ENCODE results near the gene PKD1. TPM values are rescaled to one million over a fixed set of nuclear protein-coding genes. Genes with fewer than 3 reads are reported as not detected.
A peak's percentile ranks its signal among the peaks of the same experiment; 100 is the strongest.

Gene PKD1
- polyA plus RNA-seq, 6 donors from 2014 or later, result 2.8 to 10.4 (median 4.0) TPM

- H3K27me3 Mint-ChIP-seq, result no peaks in the 10 kb centered on the region
- DNase-seq, result no peak
- no peaks in the 10 kb centered on the region for H3K4me1 Mint-ChIP-seq
- H3K4me3 Mint-ChIP-seq, result no peak overlapping the region
- no peak for ATAC-seq (ENCODE audit: low read depth in 2 of 2)
- H3K36me3 Mint-ChIP-seq, result peaks cover 0 to 7% of the 10 kb centered on the region in 2 donors
- H3K27ac Mint-ChIP-seq, result no peak overlapping the region
- no peaks in the 10 kb centered on the region for H3K9me3 Mint-ChIP-seq
Observed at GRCh38 chr16:2175454-2175853, 39.8 kb upstream of the PKD1 start.

GRCh38 chr16:2174396-2175131 is 38.9 kb upstream of the PKD1 start:
- no peak for DNase-seq
- Mint-ChIP-seq H3K4me3 (no peak overlapping the region), H3K27me3 (no peaks in the 10 kb centered on the region), H3K36me3 (peaks cover 0 to 7% of the 10 kb centered on the region in 2 donors), H3K9me3 (no peaks in the 10 kb centered on the region), H3K4me1 (no peaks in the 10 kb centered on the region), H3K27ac (peak overlapping the region in 1 of 6 donors; percentile 42)
- ATAC-seq (ENCODE audit: low read depth in 2 of 2), result no peak

GRCh38 chr16:2173916-2174315 is 38.2 kb upstream of the PKD1 start:
- no peaks in the 10 kb centered on the region for H3K9me3 Mint-ChIP-seq
- H3K36me3 Mint-ChIP-seq, result peaks cover 0 to 7% of the 10 kb centered on the region in 2 donors
- no peak for ATAC-seq (ENCODE audit: low read depth in 2 of 2)
- peak overlapping the region in 1 of 6 donors; percentile 79 for H3K27ac Mint-ChIP-seq
- H3K4me3 Mint-ChIP-seq, result no peak overlapping the region
- no peaks in the 10 kb centered on the region for H3K4me1 Mint-ChIP-seq
- no peak for DNase-seq
- no peaks in the 10 kb centered on the region for H3K27me3 Mint-ChIP-seq

GRCh38 chr16:2173366-2173765 is 37.7 kb upstream of the PKD1 start:
- H3K27me3 Mint-ChIP-seq, result no peaks in the 10 kb centered on the region
- H3K36me3 Mint-ChIP-seq, result peaks cover 0 to 7% of the 10 kb centered on the region in 2 donors

GRCh38 chr16:2172688-2173335 is 37.1 kb upstream of the PKD1 start:
- Mint-ChIP-seq H3K27me3 (no peaks in the 10 kb centered on the region), H3K36me3 (peaks cover 0 to 7% of the 10 kb centered on the region in 2 donors)

More at GRCh38 chr16:2173366-2173765, 37.7 kb upstream of the PKD1 start:
- no peak overlapping the region for H3K27ac Mint-ChIP-seq
- no peaks in the 10 kb centered on the region for H3K4me1 Mint-ChIP-seq
- ATAC-seq (ENCODE audit: low read depth in 2 of 2), result no peak
- no peak for DNase-seq
- no peaks in the 10 kb centered on the region for H3K9me3 Mint-ChIP-seq
- H3K4me3 Mint-ChIP-seq, result no peak overlapping the region

GRCh38 chr16:2171601-2172178 is 36.0 kb upstream of the PKD1 start:
- Mint-ChIP-seq H3K9me3 (no peaks in the 10 kb centered on the region), H3K27ac (no peak overlapping the region), H3K4me1 (peaks cover 0 to 3% (median 0%) of the 10 kb centered on the region in 3 donors), H3K36me3 (peaks cover 0 to 7% of the 10 kb centered on the region in 2 donors), H3K27me3 (no peaks in the 10 kb centered on the region), H3K4me3 (no peak overlapping the region)
- DNase-seq, result no peak
- no peak for ATAC-seq (ENCODE audit: low read depth in 2 of 2)

More at GRCh38 chr16:2172688-2173335, 37.1 kb upstream of the PKD1 start:
- no peak overlapping the region for H3K27ac Mint-ChIP-seq
- peaks cover 0 to 3% (median 0%) of the 10 kb centered on the region in 3 donors for H3K4me1 Mint-ChIP-seq
- ATAC-seq (ENCODE audit: low read depth in 2 of 2), result no peak
- no peaks in the 10 kb centered on the region for H3K9me3 Mint-ChIP-seq
- H3K4me3 Mint-ChIP-seq, result no peak overlapping the region
- DNase-seq, result no peak

GRCh38 chr16:2170587-2171435 is 35.1 kb upstream of the PKD1 start:
- DNase-seq (no peak), ATAC-seq (ENCODE audit: low read depth in 2 of 2) (no peak)
- no peaks in the 10 kb centered on the region for H3K27me3 Mint-ChIP-seq
- no peaks in the 10 kb centered on the region for H3K9me3 Mint-ChIP-seq
- H3K4me1 Mint-ChIP-seq, result peaks cover 0 to 3% (median 0%) of the 10 kb centered on the region in 3 donors
- peaks cover 0 to 7% of the 10 kb centered on the region in 2 donors for H3K36me3 Mint-ChIP-seq
- no peak overlapping the region for H3K4me3 Mint-ChIP-seq
- H3K27ac Mint-ChIP-seq, result no peak overlapping the region

GRCh38 chr16:2170080-2170479 is 34.4 kb upstream of the PKD1 start:
- Mint-ChIP-seq H3K36me3 (peaks cover 0 to 7% of the 10 kb centered on the region in 2 donors), H3K9me3 (no peaks in the 10 kb centered on the region), H3K4me3 (no peak overlapping the region), H3K27ac (no peak overlapping the region), H3K4me1 (peaks cover 0 to 3% (median 0%) of the 10 kb centered on the region in 3 donors), H3K27me3 (no peaks in the 10 kb centered on the region)
- no peak for DNase-seq
- ATAC-seq (ENCODE audit: low read depth in 2 of 2), result no peak

- H3K27ac Mint-ChIP-seq, result no peak overlapping the region
Observed at GRCh38 chr16:2167068-2167638, 31.5 kb upstream of the PKD1 start.

GRCh38 chr16:2166263-2167067 is 30.8 kb upstream of the PKD1 start:
- Mint-ChIP-seq H3K36me3 (no peaks in the 10 kb centered on the region), H3K4me1 (peaks cover 0 to 3% (median 0%) of the 10 kb centered on the region in 3 donors), H3K9me3 (no peaks in the 10 kb centered on the region), H3K27me3 (no peaks in the 10 kb centered on the region), H3K4me3 (no peak overlapping the region), H3K27ac (no peak overlapping the region)
- DNase-seq (no peak), ATAC-seq (ENCODE audit: low read depth in 2 of 2) (no peak)

More at GRCh38 chr16:2167068-2167638, 31.5 kb upstream of the PKD1 start:
- Mint-ChIP-seq H3K27me3 (no peaks in the 10 kb centered on the region), H3K4me3 (no peak overlapping the region), H3K36me3 (no peaks in the 10 kb centered on the region), H3K9me3 (no peaks in the 10 kb centered on the region), H3K4me1 (peaks cover 0 to 3% (median 0%) of the 10 kb centered on the region in 3 donors)
- no peak for ATAC-seq (ENCODE audit: low read depth in 2 of 2)
- no peak for DNase-seq

GRCh38 chr16:2165861-2166260 is 30.2 kb upstream of the PKD1 start:
- H3K4me1 Mint-ChIP-seq, result peaks cover 0 to 3% (median 0%) of the 10 kb centered on the region in 3 donors
- no peak for DNase-seq
- no peak overlapping the region for H3K4me3 Mint-ChIP-seq
- no peaks in the 10 kb centered on the region for H3K27me3 Mint-ChIP-seq
- no peak overlapping the region for H3K27ac Mint-ChIP-seq
- H3K9me3 Mint-ChIP-seq, result no peaks in the 10 kb centered on the region
- no peaks in the 10 kb centered on the region for H3K36me3 Mint-ChIP-seq
- no peak for ATAC-seq (ENCODE audit: low read depth in 2 of 2)

GRCh38 chr16:2163211-2163881 is 27.6 kb upstream of the PKD1 start:
- DNase-seq (no peak), ATAC-seq (ENCODE audit: low read depth in 2 of 2) (no peak)
- Mint-ChIP-seq H3K27ac (no peak overlapping the region), H3K4me1 (peaks cover 3 to 7% (median 6%) of the 10 kb centered on the region in 3 donors), H3K9me3 (no peaks in the 10 kb centered on the region), H3K27me3 (no peaks in the 10 kb centered on the region), H3K4me3 (no peak overlapping the region), H3K36me3 (no peaks in the 10 kb centered on the region)
